Gastroesophageal sphincter (tissue), 3 donors: ENCODE results near the gene TULP4.

Experiments
- EP300 ChIP-seq: sonication (generic); formaldehyde crosslinking; IDR thresholded peaks from one replicate; pipeline ENCODE4 v1.6.1; 2017; ENCODE audit warnings: antibody characterized with exemption, mild to moderate bottlenecking
- POLR2A ChIP-seq, 2 donors: fragments of 450-650 bp; IDR thresholded peaks; one replicate each; pipeline ENCODE4 v1.6.1; 2017; ENCODE audit warnings: antibody characterized with exemption in 2 of 2, mild to moderate bottlenecking in 2 of 2, moderate library complexity in 1 of 2
- POLR2AphosphoS5 ChIP-seq: sonication (generic); formaldehyde crosslinking; IDR thresholded peaks from one replicate; pipeline ENCODE4 v1.6.1; 2017; ENCODE audit warnings: antibody characterized with exemption
- TF ChIP-seq, protein P1 (sequence below), 4 experiments: fragments of 200-600 bp in 2 of 4; fragments of 450-650 bp in 2 of 4; sonication (generic) in 1 of 4; IDR thresholded peaks; one replicate each; pipeline ENCODE4 v1.5.1; 2017 to 2019; ENCODE audit warnings: antibody characterized with exemption in 4 of 4, mild to moderate bottlenecking in 2 of 4, moderate library complexity in 2 of 4

DNA sequence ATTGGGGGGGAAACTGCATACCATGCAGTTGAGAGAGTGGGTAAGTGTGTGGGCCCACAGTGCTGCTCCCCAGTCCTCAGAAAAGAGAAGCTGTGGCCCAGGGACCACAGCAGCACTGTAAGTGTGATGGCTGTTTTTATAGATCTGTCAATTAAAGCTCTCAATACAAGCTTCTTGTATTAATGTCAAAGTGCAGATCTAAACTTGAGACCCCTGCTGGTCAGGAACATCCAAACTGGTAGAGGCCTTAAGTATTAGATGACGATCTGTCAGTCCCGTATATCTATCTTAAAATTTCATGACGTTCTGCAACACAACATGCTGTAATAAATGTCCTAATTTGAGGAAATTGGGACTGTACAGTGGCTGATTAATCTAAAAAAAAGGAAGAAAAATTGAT lies 74.8 kb downstream of the TULP4 start:
- TF ChIP-seq, protein P1, sequence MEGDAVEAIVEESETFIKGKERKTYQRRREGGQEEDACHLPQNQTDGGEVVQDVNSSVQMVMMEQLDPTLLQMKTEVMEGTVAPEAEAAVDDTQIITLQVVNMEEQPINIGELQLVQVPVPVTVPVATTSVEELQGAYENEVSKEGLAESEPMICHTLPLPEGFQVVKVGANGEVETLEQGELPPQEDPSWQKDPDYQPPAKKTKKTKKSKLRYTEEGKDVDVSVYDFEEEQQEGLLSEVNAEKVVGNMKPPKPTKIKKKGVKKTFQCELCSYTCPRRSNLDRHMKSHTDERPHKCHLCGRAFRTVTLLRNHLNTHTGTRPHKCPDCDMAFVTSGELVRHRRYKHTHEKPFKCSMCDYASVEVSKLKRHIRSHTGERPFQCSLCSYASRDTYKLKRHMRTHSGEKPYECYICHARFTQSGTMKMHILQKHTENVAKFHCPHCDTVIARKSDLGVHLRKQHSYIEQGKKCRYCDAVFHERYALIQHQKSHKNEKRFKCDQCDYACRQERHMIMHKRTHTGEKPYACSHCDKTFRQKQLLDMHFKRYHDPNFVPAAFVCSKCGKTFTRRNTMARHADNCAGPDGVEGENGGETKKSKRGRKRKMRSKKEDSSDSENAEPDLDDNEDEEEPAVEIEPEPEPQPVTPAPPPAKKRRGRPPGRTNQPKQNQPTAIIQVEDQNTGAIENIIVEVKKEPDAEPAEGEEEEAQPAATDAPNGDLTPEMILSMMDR (IDR thresholded peaks at IDR 0.05) = no peak
- TF ChIP-seq EP300 = no peak
- TF ChIP-seq POLR2AphosphoS5 = no peak
- TF ChIP-seq POLR2A (IDR thresholded peaks at IDR 0.05) = no peak
